Peyer's patch (tissue), 4 donors: ENCODE measurements around the gene ZNF814.

Experiments
- CTCF ChIP-seq, 6 experiments: fragments of 450-650 bp in 4 of 6; fragments of 200-600 bp in 2 of 6; sonication (generic) in 1 of 6; IDR thresholded peaks; one replicate each; pipeline ENCODE4 v1.5.1; 2017 to 2019; ENCODE audit warnings: antibody characterized with exemption in 6 of 6, mild to moderate bottlenecking in 3 of 6, moderate library complexity in 1 of 6
- POLR2A ChIP-seq, 2 donors: fragments of 450-650 bp; IDR thresholded peaks; one replicate each; pipeline ENCODE4 v1.5.1; 2017; ENCODE audit warnings: antibody characterized with exemption in 2 of 2, mild to moderate bottlenecking in 2 of 2, moderate library complexity in 2 of 2

GRCh38 chr19:57916168-57916995, 27.5 kb upstream of the ZNF814 start, which contains the start of gene ZNF417:
- TF ChIP-seq CTCF (IDR thresholded peaks at IDR 0.05) (peak in 2 of 6 experiments; percentile 24 to 52), POLR2A (IDR thresholded peaks at IDR 0.05) (peak; percentile 28 to 46)
